ENCODE data around the gene EYS. TPM values are rescaled to one million over a fixed set of nuclear protein-coding genes. Genes with fewer than 3 reads are reported as not detected.

The EYS gene
- polyA plus RNA-seq, 2 of the 4 experiments (the other 2 are of a cell fraction): 0.03 to 0.06 TPM

- DNase-seq (ENCODE audit: low read depth in 1 of 2, low spot score in 1 of 2): no peak
- Histone ChIP-seq H3K4me3 (no peak overlapping the region), H3K4me1 (no peaks in the 10 kb centered on the region), H3K27ac (no peak overlapping the region), H3K4me2 (no peak overlapping the region), H3K9me3 (no peaks in the 10 kb centered on the region)
- no peak for ATAC-seq
- CTCF ChIA-PET: no interaction called here
- WGBS (ENCODE audit: missing lambda C conversion rate): 30% methylated on average over 2 of the region's 2 CpGs
- no peak for FAIRE-seq
- POLR2A ChIA-PET: no interaction called here
- TF ChIP-seq RCOR1 (IDR thresholded peaks at IDR 0.05; ENCODE audit: low read depth, low read length): no peak
- TF ChIP-seq HES2 (IDR thresholded peaks at IDR 0.05): no peak
- no peak for TF ChIP-seq GATA3 (IDR thresholded peaks at IDR 0.05; ENCODE audit: borderline replicate concordance)
- no peak for TF ChIP-seq ZC3H11A (IDR thresholded peaks at IDR 0.05)
- no peak for TF ChIP-seq FOXS1 (CRISPR knock-in tag; IDR thresholded peaks at IDR 0.05)
- TF ChIP-seq CBX8 (IDR thresholded peaks at IDR 0.05): no peak
- no peak for TF ChIP-seq FOSB (CRISPR knock-in tag; IDR thresholded peaks at IDR 0.05)
- TF ChIP-seq RNF2 (IDR thresholded peaks at IDR 0.05; ENCODE audit: borderline replicate concordance, low read depth): no peak
- no peak for TF ChIP-seq KDM5A (IDR thresholded peaks at IDR 0.05)
- TF ChIP-seq USF2 (IDR thresholded peaks at IDR 0.05): no peak
- TF ChIP-seq HOXB13 (CRISPR knock-in tag; IDR thresholded peaks at IDR 0.05; ENCODE audit: low read depth): no peak
- TF ChIP-seq ATOH8 (CRISPR knock-in tag; IDR thresholded peaks at IDR 0.05; ENCODE audit: low read depth): no peak
- TF ChIP-seq E2F6 (IDR thresholded peaks at IDR 0.05; ENCODE audit: borderline replicate concordance, low read depth): no peak
Measured at GRCh38 chr6:64664480-64664879, 1042.5 kb downstream of the EYS start.

- H3K4me3 ChIP-seq: no peak overlapping the region
- no peak for ATAC-seq
- POLR2A ChIA-PET: no interaction called here
- H3K9me3 ChIP-seq: no peaks in the 10 kb centered on the region
- no peak for FAIRE-seq
- DNase-seq (ENCODE audit: low read depth in 1 of 2, low spot score in 1 of 2): no peak
- CTCF ChIA-PET: no interaction called here
- WGBS (ENCODE audit: missing lambda C conversion rate): 0% methylated on average over 1 of the region's 1 CpG
- no peak overlapping the region for H3K4me2 ChIP-seq
- no peak overlapping the region for H3K27ac ChIP-seq
- TF ChIP-seq REST (IDR thresholded peaks at IDR 0.05) (no peak), RFX5 (IDR thresholded peaks at IDR 0.05) (no peak), MAFK (IDR thresholded peaks at IDR 0.05; ENCODE audit: partially characterized antibody) (no peak), ELK1 (IDR thresholded peaks at IDR 0.05; ENCODE audit: low read depth, low read length) (no peak), FOSB (CRISPR knock-in tag; IDR thresholded peaks at IDR 0.05) (no peak), RNF2 (IDR thresholded peaks at IDR 0.05; ENCODE audit: borderline replicate concordance, low read depth) (no peak), NPAS2 (CRISPR knock-in tag; IDR thresholded peaks at IDR 0.05; ENCODE audit: borderline replicate concordance) (no peak), TP53 (CRISPR knock-in tag; IDR thresholded peaks at IDR 0.05) (no peak), FOXS1 (CRISPR knock-in tag; IDR thresholded peaks at IDR 0.05) (no peak), CEBPB (IDR thresholded peaks at IDR 0.05) (no peak), NR3C1 (IDR thresholded peaks at IDR 0.05) (no peak), HDAC2 (IDR thresholded peaks at IDR 0.05) (no peak), CHD2 (IDR thresholded peaks at IDR 0.05; ENCODE audit: low read length, partially characterized antibody) (no peak)
- H3K4me1 ChIP-seq: no peaks in the 10 kb centered on the region
Measured at GRCh38 chr6:64644024-64644423, 1063.0 kb downstream of the EYS start.

All from A549 (cell line).